HepG2 (cell line): ENCODE results near the gene ABCB6. TPM values are rescaled to one million over a fixed set of nuclear protein-coding genes. Genes with fewer than 3 reads are reported as not detected.

Experiments
- AKAP8 ChIP-seq: sonication (generic); formaldehyde crosslinking; IDR thresholded peaks from 2 replicates; pipeline ENCODE4 v1.5.1; 2020; ENCODE audit warnings: mild to moderate bottlenecking, missing genetic modification reagents
- CBFB ChIP-seq: sonication (generic); formaldehyde crosslinking; IDR thresholded peaks from 2 replicates; pipeline ENCODE4 v1.4.0; 2020; ENCODE audit warnings: missing genetic modification reagents
- GATA4 ChIP-seq: sonication (generic); IDR thresholded peaks from 2 replicates; pipeline ENCODE4 v1.6.1; 2016; ENCODE audit warnings: antibody characterized with exemption, low read depth, borderline replicate concordance
- GLI4 ChIP-seq: sonication (generic); formaldehyde crosslinking; IDR thresholded peaks from 2 replicates; pipeline ENCODE4 v1.5.1; 2020; ENCODE audit warnings: missing genetic modification reagents, mild to moderate bottlenecking, moderate library complexity, borderline replicate concordance
- HES4 ChIP-seq: sonication (generic); formaldehyde crosslinking; IDR thresholded peaks from 2 replicates; pipeline ENCODE4 v1.9.0; 2021; ENCODE audit warnings: mild to moderate bottlenecking, missing genetic modification reagents, borderline replicate concordance
- HHEX ChIP-seq: IDR thresholded peaks from 2 replicates; pipeline ENCODE4 v1.6.1; 2016; ENCODE audit warnings: control low read depth
- HMGA1 ChIP-seq: sonication (generic); formaldehyde crosslinking; conservative IDR thresholded peaks from 2 replicates; pipeline ENCODE4 v1.4.0; 2020; ENCODE audit warnings: missing genetic modification reagents
- KDM5B ChIP-seq: sonication (generic); formaldehyde crosslinking; IDR thresholded peaks from 2 replicates; pipeline ENCODE4 v1.4.0; 2020; ENCODE audit warnings: missing genetic modification reagents, mild to moderate bottlenecking, borderline replicate concordance
- SRY ChIP-seq: sonication (generic); formaldehyde crosslinking; IDR thresholded peaks from 2 replicates; pipeline ENCODE4 v1.8.0; 2022; ENCODE audit warnings: mild to moderate bottlenecking, missing genetic modification reagents
- ZBTB20 ChIP-seq: sonication (generic); formaldehyde crosslinking; IDR thresholded peaks from 2 replicates; pipeline ENCODE4 v1.8.1; 2023; ENCODE audit warnings: missing genetic modification reagents, low read depth, mild to moderate bottlenecking, borderline replicate concordance
- ZFP62 ChIP-seq: sonication (generic); formaldehyde crosslinking; IDR thresholded peaks from 2 replicates; pipeline ENCODE4 v1.4.0; 2020; ENCODE audit warnings: missing genetic modification reagents
- ZNF251 ChIP-seq: sonication (generic); formaldehyde crosslinking; IDR thresholded peaks from 2 replicates; pipeline ENCODE4 v1.9.0; 2021; ENCODE audit warnings: mild to moderate bottlenecking, missing genetic modification reagents
- ZNF264 ChIP-seq: sonication (generic); formaldehyde crosslinking; IDR thresholded peaks from 2 replicates; pipeline ENCODE4 v1.4.0; 2020; ENCODE audit warnings: missing genetic modification reagents
- ZNF441 ChIP-seq: sonication (generic); formaldehyde crosslinking; IDR thresholded peaks from 2 replicates; pipeline ENCODE4 v1.7.0; 2021; ENCODE audit warnings: missing genetic modification reagents, borderline replicate concordance
- ZNF556 ChIP-seq: sonication (generic); formaldehyde crosslinking; IDR thresholded peaks from 2 replicates; pipeline ENCODE4 v1.4.0; 2020; ENCODE audit warnings: mild to moderate bottlenecking, missing genetic modification reagents, borderline replicate concordance
- ZNF709 ChIP-seq: sonication (generic); formaldehyde crosslinking; IDR thresholded peaks from 2 replicates; pipeline ENCODE4 v1.5.0; 2020; ENCODE audit warnings: mild to moderate bottlenecking, missing genetic modification reagents
- ZNF776 ChIP-seq: sonication (generic); formaldehyde crosslinking; IDR thresholded peaks from 2 replicates; pipeline ENCODE4 v1.4.0; 2020; ENCODE audit warnings: mild to moderate bottlenecking, missing genetic modification reagents
- polyA plus RNA-seq, 8 experiments: library from polyadenylated mRNA; depleted of rRNA in 3 of 8; stranded (reverse) in 7 of 8; unstranded in 1 of 8; fragments of >200 nt; fragmentation: Illumina TruSeq in 4 of 8; extraction: Trizol in 4 of 8; gene quantifications; 2 replicates each; pipeline versions ENCODE4 v1.2.1 to v1.2.3, GENCODE V29; 2011 to 2016; ENCODE audit warnings: low read depth in 4 of 8, missing spikeins in 1 of 8, mixed read lengths in 1 of 8; ENCODE audit not compliant: insufficient read depth in 1 of 8
- total RNA-seq, 5 experiments: library from RNA; depleted of rRNA; stranded (reverse); fragments of >200 nt; fragmentation: Illumina TruSeq; extraction: Trizol; gene quantifications; 2 replicates each; pipeline ENCODE4 v1.2.3, GENCODE V29; 2016; ENCODE audit warnings: low read depth in 1 of 5
- TF ChIP-seq, protein P1 (sequence below): sonication (generic); formaldehyde crosslinking; IDR thresholded peaks from 2 replicates; pipeline ENCODE4 v1.4.0; 2020; ENCODE audit warnings: missing genetic modification reagents
- TF ChIP-seq, protein P2 (sequence below): sonication (generic); formaldehyde crosslinking; IDR thresholded peaks from 2 replicates; pipeline ENCODE4 v1.8.0; 2022; ENCODE audit warnings: mild to moderate bottlenecking, missing genetic modification reagents
- TF ChIP-seq, protein P3 (sequence below): sonication (generic); formaldehyde crosslinking; IDR thresholded peaks from 2 replicates; pipeline ENCODE4 v1.4.0; 2020; ENCODE audit warnings: low read depth, mild to moderate bottlenecking, missing genetic modification reagents

Gene ABCB6
- total and polyA plus RNA-seq, 2 of the 13 experiments (the other 11 are each of a cell fraction or from before 2014, with no cell fraction given), result 91.1 to 137 TPM

DNA sequence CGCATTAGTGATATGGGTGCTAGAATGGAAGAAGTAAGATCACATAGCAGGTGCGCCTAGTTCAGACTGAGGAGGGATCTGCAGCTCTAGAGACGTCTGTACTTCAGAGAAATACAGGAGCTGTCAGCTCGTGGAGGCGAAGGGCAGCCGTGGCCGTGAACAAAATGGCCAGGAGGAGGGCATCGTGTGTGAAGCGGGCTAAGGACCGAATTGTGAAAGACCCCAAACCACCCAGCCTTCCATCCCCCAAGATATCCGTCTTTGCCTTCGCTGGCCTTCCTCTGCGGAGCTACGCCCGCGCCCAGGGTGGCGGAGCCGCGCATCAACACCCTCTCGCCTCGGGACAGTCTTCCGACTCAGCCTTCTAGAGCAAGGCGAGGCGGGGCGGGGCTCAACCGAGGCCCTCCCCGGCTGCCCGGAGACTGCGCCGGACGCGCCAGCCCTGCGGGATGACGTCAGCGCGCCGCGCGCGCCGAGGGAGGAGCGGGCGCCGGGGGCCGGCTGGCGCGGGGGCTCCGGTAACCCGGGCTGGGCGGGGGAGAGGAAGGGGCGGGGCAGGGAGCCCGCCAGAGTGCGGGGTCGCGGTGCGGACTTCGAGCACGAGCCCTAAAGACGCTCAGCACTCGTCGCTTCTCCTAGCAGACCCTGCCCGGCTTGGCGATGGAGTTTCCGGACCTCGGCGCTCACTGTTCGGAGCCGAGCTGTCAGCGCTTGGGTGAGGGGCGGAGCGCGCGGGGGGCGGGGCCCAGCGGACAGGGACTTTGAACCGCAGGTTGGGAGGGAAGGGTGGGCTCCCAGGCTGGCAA is 12.2 kb downstream of the ABCB6 start, which contains the start of gene ZFAND2B (continued):
- TF ChIP-seq, protein P1, sequence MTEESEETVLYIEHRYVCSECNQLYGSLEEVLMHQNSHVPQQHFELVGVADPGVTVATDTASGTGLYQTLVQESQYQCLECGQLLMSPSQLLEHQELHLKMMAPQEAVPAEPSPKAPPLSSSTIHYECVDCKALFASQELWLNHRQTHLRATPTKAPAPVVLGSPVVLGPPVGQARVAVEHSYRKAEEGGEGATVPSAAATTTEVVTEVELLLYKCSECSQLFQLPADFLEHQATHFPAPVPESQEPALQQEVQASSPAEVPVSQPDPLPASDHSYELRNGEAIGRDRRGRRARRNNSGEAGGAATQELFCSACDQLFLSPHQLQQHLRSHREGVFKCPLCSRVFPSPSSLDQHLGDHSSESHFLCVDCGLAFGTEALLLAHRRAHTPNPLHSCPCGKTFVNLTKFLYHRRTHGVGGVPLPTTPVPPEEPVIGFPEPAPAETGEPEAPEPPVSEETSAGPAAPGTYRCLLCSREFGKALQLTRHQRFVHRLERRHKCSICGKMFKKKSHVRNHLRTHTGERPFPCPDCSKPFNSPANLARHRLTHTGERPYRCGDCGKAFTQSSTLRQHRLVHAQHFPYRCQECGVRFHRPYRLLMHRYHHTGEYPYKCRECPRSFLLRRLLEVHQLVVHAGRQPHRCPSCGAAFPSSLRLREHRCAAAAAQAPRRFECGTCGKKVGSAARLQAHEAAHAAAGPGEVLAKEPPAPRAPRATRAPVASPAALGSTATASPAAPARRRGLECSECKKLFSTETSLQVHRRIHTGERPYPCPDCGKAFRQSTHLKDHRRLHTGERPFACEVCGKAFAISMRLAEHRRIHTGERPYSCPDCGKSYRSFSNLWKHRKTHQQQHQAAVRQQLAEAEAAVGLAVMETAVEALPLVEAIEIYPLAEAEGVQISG (CRISPR knock-in tag), result peak; percentile 75; the same call in 1 of the 2 replicates
- TF ChIP-seq, protein P2, sequence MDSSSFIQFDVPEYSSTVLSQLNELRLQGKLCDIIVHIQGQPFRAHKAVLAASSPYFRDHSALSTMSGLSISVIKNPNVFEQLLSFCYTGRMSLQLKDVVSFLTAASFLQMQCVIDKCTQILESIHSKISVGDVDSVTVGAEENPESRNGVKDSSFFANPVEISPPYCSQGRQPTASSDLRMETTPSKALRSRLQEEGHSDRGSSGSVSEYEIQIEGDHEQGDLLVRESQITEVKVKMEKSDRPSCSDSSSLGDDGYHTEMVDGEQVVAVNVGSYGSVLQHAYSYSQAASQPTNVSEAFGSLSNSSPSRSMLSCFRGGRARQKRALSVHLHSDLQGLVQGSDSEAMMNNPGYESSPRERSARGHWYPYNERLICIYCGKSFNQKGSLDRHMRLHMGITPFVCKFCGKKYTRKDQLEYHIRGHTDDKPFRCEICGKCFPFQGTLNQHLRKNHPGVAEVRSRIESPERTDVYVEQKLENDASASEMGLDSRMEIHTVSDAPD, result peak; percentile 81; the same call in 1 of the 2 replicates
- peak; percentile 64 for TF ChIP-seq ZBTB20 (CRISPR knock-in tag)
- TF ChIP-seq ZNF776, result peak; percentile 73; the same call in 1 of the 2 replicates
- peak; percentile 93 for TF ChIP-seq KDM5B
- TF ChIP-seq ZFP62 (CRISPR knock-in tag), result no peak
- no peak; the same call in 1 of the 2 replicates for TF ChIP-seq GLI4
- peak; percentile 85; the same call in 1 of the 2 replicates for TF ChIP-seq ZNF556
- TF ChIP-seq SRY (CRISPR knock-in tag), result 0 out of 2 replicates have a peak, but pooled peaks have one; percentile 10
- TF ChIP-seq ZNF441 (CRISPR knock-in tag), result peak; percentile 97
- TF ChIP-seq ZNF264 (CRISPR knock-in tag), result peak; percentile 81; the same call in 1 of the 2 replicates
- TF ChIP-seq, protein P3, sequence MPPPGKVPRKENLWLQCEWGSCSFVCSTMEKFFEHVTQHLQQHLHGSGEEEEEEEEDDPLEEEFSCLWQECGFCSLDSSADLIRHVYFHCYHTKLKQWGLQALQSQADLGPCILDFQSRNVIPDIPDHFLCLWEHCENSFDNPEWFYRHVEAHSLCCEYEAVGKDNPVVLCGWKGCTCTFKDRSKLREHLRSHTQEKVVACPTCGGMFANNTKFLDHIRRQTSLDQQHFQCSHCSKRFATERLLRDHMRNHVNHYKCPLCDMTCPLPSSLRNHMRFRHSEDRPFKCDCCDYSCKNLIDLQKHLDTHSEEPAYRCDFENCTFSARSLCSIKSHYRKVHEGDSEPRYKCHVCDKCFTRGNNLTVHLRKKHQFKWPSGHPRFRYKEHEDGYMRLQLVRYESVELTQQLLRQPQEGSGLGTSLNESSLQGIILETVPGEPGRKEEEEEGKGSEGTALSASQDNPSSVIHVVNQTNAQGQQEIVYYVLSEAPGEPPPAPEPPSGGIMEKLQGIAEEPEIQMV, result peak; percentile 73; the same call in 1 of the 2 replicates
- peak; percentile 96 for TF ChIP-seq AKAP8 (CRISPR knock-in tag)
- peak; percentile 13; the same call in 1 of the 2 replicates for TF ChIP-seq CBFB (CRISPR knock-in tag)
- TF ChIP-seq ZNF709 (CRISPR knock-in tag), result peak; percentile 88
- TF ChIP-seq HES4 (CRISPR knock-in tag), result peak; percentile 72; the same call in 1 of the 2 replicates
- peak; percentile 82 for TF ChIP-seq GATA4
- TF ChIP-seq HHEX (CRISPR knock-in tag), result no peak
- no peak for TF ChIP-seq HMGA1 (CRISPR knock-in tag)
- no peak for TF ChIP-seq ZNF251 (CRISPR knock-in tag)
